HG02852 (cell line): ENCODE results near the gene FIZ1.

Experiments
- ATAC-seq: cut with Tn5 transposase; IDR thresholded peaks from one replicate; pipeline ENCODE4 v1.9.1; 2021; ENCODE audit warnings: mild to moderate bottlenecking, moderate library complexity; ENCODE audit not compliant: unreplicated experiment

FIZ1 gene

GRCh38 chr19:55636723-55637122 is 37.4 kb upstream of the FIZ1 start:
- ATAC-seq, result no peak

GRCh38 chr19:55635856-55636440 is 36.6 kb upstream of the FIZ1 start:
- no peak for ATAC-seq

- no peak for ATAC-seq
These were observed 36.0 kb upstream of the FIZ1 start for GRCh38 chr19:55635334-55635717.

- ATAC-seq, result no peak
These were observed 34.5 kb upstream of the FIZ1 start for GRCh38 chr19:55633861-55634260.

GRCh38 chr19:55632463-55632834 is 33.1 kb upstream of the FIZ1 start:
- ATAC-seq, result no peak

- ATAC-seq, result no peak
These were observed 27.0 kb upstream of the FIZ1 start for GRCh38 chr19:55626350-55626749.

GRCh38 chr19:55625004-55625326 is 25.6 kb upstream of the FIZ1 start:
- no peak for ATAC-seq

GRCh38 chr19:55624109-55625003 is 25.0 kb upstream of the FIZ1 start, which contains the start of gene ZNF784:
Gene ZNF784 (minus strand): TSS chr19:55624566. CDS start chr19:55624561, 5 bp downstream.
- ATAC-seq, result peak; percentile 67

GRCh38 chr19:55623561-55623960 is 24.2 kb upstream of the FIZ1 start:
- no peak for ATAC-seq

- no peak for ATAC-seq
These were observed 23.8 kb upstream of the FIZ1 start for GRCh38 chr19:55623130-55623529.

GRCh38 chr19:55622242-55622969 is 23.1 kb upstream of the FIZ1 start:
- ATAC-seq, result no peak

- ATAC-seq, result no peak
These were observed 22.4 kb upstream of the FIZ1 start for GRCh38 chr19:55621673-55622231.

GRCh38 chr19:55621205-55621672 is 21.9 kb upstream of the FIZ1 start:
- ATAC-seq, result no peak

GRCh38 chr19:55620410-55621204 is 21.3 kb upstream of the FIZ1 start:
- no peak for ATAC-seq

GRCh38 chr19:55619286-55619685 is 20.0 kb upstream of the FIZ1 start:
- ATAC-seq, result no peak

- no peak for ATAC-seq
These were observed 19.1 kb upstream of the FIZ1 start for GRCh38 chr19:55618426-55618825.

- ATAC-seq, result no peak
These were observed 18.1 kb upstream of the FIZ1 start for GRCh38 chr19:55617426-55617825.

GRCh38 chr19:55616395-55616875 is 17.1 kb upstream of the FIZ1 start:
- no peak for ATAC-seq

GRCh38 chr19:55615543-55616394 is 16.5 kb upstream of the FIZ1 start:
- no peak for ATAC-seq
